ENCODE measurements around the gene CSF3R.

DNA sequence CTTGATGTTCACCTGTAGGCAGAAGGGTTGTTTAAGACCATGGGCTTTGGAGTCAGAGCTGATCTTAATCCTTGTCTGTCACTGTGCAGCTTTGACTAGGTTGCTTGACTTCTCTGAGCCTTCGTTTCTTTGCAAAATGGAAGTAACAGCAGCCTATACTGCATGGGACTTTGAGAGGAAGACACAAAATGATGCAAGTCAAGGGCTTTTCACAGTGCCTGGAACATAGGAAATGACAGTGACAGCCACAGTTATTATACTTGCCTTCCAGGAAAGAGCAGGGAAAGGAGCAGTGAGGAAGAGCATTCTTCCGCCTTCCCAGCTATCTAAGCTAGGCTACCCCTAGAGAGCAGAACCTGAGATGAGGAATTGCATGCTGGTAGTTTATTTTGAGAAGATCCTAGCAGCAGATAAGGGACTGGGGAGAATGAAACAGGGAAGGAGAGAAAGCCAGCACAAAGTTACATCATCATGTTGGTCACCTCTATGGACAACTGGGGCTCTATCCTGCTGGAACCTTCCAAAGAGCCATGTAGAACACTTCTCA lies 3.1 kb downstream of the CSF3R start:
- no peak for TF ChIP-seq POLR2A (IDR thresholded peaks at IDR 0.05)
- TF ChIP-seq EP300 (IDR thresholded peaks at IDR 0.05) = no peak
- TF ChIP-seq, protein P1, sequence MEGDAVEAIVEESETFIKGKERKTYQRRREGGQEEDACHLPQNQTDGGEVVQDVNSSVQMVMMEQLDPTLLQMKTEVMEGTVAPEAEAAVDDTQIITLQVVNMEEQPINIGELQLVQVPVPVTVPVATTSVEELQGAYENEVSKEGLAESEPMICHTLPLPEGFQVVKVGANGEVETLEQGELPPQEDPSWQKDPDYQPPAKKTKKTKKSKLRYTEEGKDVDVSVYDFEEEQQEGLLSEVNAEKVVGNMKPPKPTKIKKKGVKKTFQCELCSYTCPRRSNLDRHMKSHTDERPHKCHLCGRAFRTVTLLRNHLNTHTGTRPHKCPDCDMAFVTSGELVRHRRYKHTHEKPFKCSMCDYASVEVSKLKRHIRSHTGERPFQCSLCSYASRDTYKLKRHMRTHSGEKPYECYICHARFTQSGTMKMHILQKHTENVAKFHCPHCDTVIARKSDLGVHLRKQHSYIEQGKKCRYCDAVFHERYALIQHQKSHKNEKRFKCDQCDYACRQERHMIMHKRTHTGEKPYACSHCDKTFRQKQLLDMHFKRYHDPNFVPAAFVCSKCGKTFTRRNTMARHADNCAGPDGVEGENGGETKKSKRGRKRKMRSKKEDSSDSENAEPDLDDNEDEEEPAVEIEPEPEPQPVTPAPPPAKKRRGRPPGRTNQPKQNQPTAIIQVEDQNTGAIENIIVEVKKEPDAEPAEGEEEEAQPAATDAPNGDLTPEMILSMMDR (IDR thresholded peaks at IDR 0.05) = no peak
